ENCODE measurements around the gene TYRO3.
"Not testable (repeated sequence)": the region's sequence is repeated elsewhere in the genome, so short reads cannot be mapped to it uniquely, and the experiment has no call there.

Gene TYRO3

GRCh38 chr15:41577863-41578735, 19.1 kb downstream of the TYRO3 start:
- no peak for DNase-seq

DNA sequence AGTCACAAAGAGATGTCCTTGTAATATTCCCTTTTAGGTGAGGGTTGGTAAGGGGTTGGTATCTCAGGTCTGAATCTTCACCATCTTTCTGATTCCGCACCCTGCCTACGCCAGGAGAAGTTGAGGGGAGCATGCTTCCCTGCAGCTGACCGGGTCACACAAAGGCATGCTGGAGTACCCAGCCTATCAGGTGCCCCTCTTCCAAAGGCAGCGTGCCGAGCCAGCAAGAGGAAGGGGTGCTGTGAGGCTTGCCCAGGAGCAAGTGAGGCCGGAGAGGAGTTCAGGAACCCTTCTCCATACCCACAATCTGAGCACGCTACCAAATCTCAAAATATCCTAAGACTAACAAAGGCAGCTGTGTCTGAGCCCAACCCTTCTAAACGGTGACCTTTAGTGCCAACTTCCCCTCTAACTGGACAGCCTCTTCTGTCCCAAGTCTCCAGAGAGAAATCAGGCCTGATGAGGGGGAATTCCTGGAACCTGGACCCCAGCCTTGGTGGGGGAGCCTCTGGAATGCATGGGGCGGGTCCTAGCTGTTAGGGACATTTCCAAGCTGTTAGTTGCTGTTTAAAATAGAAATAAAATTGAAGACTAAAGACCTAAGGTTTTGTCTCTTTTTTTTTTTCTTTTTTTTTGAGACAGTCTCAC, 19.8 kb downstream of the TYRO3 start:
- no peak for DNase-seq

- no peak for DNase-seq
These were observed 22.1 kb downstream of the TYRO3 start for GRCh38 chr15:41581110-41581509.

- no peak for DNase-seq
These were observed 24.8 kb downstream of the TYRO3 start for GRCh38 chr15:41583795-41584194.

GRCh38 chr15:41584636-41585126, 25.7 kb downstream of the TYRO3 start:
- no peak for DNase-seq

GRCh38 chr15:41585127-41586047, 26.4 kb downstream of the TYRO3 start:
- DNase-seq, result peak; percentile 61 to 67

DNA sequence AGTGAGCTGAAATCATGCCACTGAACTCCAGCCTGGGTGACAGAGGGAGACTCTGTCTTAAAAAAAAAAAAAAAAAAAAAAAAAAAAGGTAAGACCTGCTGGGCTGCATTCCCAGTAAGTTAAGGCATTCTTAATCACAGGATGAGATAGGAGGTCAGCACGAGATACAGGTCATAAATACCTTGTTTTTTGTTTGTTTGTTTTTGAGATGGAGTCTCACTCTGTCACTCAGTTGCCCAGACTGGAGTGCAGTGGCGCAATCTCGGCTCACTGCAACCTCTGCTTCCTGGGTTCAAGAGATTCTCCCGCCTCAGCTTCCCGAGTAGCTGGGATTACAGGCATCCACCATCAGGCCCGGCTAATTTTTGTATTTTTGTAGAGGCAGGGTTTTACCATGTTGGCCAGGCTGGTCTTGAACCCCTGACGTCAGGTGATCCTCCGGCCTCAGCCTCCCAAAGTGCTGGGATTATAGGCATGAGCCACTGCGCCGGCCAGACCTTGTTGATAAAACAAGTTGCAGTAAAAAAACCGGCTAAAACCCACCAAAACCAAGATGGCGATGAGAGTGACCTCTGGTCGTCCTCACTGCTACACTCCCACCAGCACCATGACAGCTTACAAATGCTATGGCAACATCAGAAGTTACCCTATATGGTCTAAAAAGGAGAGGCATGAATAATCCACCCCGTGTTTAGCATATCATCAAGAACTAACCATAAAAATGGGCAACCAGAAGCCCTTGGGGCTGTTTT, 27.7 kb downstream of the TYRO3 start:
- DNase-seq, result not testable (repeated sequence)

- not testable (repeated sequence) for DNase-seq
These were observed 30.0 kb downstream of the TYRO3 start for GRCh38 chr15:41589018-41589417.

DNA sequence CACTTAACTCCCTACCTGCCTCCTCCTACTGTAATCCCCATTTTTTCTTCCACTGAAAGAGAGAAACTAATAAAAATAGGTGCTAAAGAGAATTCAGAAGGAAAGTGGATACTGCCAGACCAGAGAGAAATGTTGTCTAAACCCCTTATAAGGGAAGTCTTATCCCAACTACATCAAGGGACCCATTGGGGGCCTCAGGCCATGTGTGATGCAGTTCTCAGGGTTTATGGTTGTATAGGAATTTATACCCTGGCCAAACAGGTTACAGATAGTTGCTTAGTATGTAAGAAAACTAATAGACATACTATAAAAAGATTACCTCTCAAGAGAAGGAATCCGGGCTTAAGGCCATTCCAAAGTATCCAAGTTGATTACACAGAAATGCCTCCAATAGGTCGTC, 30.6 kb downstream of the TYRO3 start:
- DNase-seq, result not testable (repeated sequence)

GRCh38 chr15:41591217-41591616, 32.2 kb downstream of the TYRO3 start:
- not testable (repeated sequence) for DNase-seq

DNA sequence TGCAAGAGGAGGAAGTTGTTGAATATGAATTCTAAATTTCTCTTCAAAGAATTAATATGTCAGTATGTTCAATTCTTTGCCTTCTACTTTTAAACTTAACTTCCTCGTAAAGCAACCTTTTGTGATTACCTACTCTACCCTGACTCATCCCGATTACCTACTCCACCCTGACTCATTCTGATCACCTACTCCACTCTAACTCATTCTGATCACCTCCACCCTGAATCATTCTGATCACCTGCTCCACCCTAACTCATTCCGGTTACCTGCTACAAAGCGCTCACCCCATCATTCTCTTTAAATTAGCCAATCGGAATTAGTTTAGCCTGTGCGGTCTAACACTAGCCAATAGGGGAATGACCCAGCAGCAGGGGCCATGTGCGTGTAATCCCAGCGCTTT, 33.7 kb downstream of the TYRO3 start:
- DNase-seq, result not testable (repeated sequence)

- no peak for DNase-seq
These were observed 36.1 kb downstream of the TYRO3 start for GRCh38 chr15:41594801-41595746.

- DNase-seq, result no peak
These were observed 38.0 kb downstream of the TYRO3 start for GRCh38 chr15:41596972-41597371.

GRCh38 chr15:41597787-41598186, 38.8 kb downstream of the TYRO3 start:
- DNase-seq, result no peak

DNA sequence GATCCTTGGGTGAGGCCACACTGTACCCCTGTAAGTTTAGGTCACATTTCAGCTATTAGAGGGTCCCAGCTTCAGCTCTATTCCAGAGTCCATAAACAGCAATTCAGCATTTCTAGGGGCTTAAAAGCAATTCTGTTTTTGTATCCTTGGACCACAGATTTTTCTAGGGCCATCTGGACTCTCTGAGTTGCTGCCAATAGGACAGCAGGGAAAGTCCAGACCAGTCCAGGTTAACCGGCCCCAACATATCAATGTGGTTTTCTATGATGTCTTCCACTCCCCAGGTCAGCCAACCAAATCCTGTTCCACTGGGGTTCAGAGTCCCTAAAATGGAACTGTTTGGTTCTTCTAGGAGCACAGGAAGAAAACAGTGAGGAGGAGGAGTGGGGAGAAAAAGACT, 40.0 kb downstream of the TYRO3 start:
- DNase-seq, result no peak

GRCh38 chr15:41603411-41603935, 44.5 kb downstream of the TYRO3 start:
- no peak for DNase-seq

DNA sequence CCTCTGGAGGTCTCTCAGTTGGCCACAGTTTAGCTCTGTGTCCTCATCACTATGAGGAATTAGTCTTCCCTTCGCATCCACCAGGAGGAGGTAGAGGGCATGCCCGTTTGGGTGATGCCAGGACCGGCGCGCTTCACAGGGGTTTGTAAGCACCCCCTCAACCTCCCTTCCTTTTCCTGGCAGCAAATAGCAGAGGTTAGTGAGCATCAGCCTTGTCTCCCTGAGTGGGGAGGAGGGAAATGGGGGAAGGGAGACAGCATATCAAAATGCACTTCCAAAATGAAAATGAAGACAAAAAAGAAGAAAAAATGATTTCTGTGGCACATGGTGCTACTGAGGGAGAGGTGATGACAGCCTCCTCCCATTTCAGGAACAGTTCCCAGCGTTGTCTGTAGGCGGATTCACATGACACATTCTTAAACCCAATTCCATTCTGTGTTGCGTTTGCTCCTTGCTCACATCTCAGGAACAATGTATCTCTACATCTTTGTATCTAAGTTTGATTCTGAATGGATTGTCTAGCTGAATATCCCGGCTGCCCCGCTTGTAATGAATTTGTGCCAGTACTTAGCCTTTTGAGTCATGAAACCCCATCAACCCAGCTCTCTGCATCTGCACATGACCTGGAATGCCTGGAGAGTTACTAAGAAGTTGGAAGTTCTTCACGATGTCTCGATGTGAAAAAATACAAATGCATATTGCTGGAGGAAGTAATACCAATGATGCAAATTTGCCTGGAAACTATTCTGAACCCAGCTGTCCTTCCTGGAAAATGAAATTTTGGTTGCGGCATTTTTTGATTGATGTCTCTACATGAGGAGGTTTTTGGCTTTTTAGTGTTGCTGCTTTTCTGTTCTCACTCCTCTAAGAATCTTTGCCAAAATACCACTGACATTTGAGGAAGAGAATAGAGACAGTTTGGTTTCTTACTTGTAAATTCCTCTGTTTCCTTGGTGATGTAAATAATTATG, 45.2 kb downstream of the TYRO3 start:
- peak; percentile 57 to 65 for DNase-seq

GRCh38 chr15:41605566-41605965, 46.6 kb downstream of the TYRO3 start:
- DNase-seq, result no peak

DNA sequence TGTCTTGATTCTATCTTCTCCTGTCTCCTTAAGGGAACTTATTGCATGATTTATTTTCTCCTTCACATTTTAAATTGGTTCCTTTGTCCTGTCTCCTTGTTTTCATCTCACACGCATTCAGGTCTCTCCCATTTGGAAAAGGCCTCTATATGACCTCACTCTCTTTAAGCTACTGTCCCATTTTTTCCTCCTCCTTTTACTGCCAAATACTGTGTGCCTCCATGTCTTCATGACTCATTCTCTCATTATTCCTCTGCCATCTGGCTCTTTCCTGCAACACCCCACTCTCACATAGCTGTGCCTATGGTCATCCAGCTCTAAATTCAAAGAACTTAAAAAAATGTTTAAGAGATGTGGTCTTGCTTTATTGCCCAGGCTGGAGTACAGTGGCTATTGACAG, 48.0 kb downstream of the TYRO3 start:
- no peak for DNase-seq

- DNase-seq, result no peak
These were observed 50.1 kb downstream of the TYRO3 start for GRCh38 chr15:41609123-41609522.

Measured in activated T-cell treated with anti-CD3 and anti-CD28 coated beads, Interleukin-2, amount 50 U/mL, for 48 hours (primary cell).